Peyer's patch (tissue), 4 donors: Measurements from ENCODE around the gene FOXL2. TPM values are rescaled to one million over a fixed set of nuclear protein-coding genes. Genes with fewer than 3 reads are reported as not detected.
A peak's percentile ranks its signal among the peaks of the same experiment; 100 is the strongest.

ENCODE experiments used
- DNase-seq, 3 donors: peaks; one replicate each; pipeline ENCODE4 v3.0.0-alpha.2; 2017 to 2019
- H3K27ac ChIP-seq, 4 donors: fragments of 200-600 bp; sonication (generic); one replicate each; pipeline ENCODE4 v1.5.1; 2016 to 2019
- H3K27me3 ChIP-seq, 2 donors: fragments of 200-600 bp; sonication (generic); one replicate each; pipeline ENCODE4 v1.5.1; 2019
- H3K36me3 ChIP-seq, 3 donors: fragments of 200-600 bp; sonication (generic); one replicate each; pipeline ENCODE4 v1.5.1; 2016 to 2019
- H3K4me1 ChIP-seq, 4 donors: fragments of 200-600 bp; sonication (generic); one replicate each; pipeline ENCODE4 v1.5.1; 2016 to 2019
- H3K4me3 ChIP-seq, 4 donors: fragments of 200-600 bp; sonication (generic); 1 replicate in 3 of 4; 2 replicates in 1 of 4; pipeline ENCODE4 v1.5.1; 2016 to 2019; ENCODE audit warnings: mild to moderate bottlenecking in 1 of 4
- H3K9me3 ChIP-seq, 4 donors: fragments of 200-600 bp; sonication (generic); one replicate each; pipeline ENCODE4 v1.5.1; 2016 to 2019; ENCODE audit warnings: mild to moderate bottlenecking in 1 of 4
- POLR2A ChIP-seq, 2 donors: fragments of 450-650 bp; IDR thresholded peaks; one replicate each; pipeline ENCODE4 v1.5.1; 2017; ENCODE audit warnings: antibody characterized with exemption in 2 of 2, mild to moderate bottlenecking in 2 of 2, moderate library complexity in 2 of 2
- total RNA-seq, 4 donors: library from RNA; depleted of rRNA; stranded (reverse); fragments of >200 nt; gene quantifications; one replicate each; pipeline ENCODE4 v1.1.0, GENCODE V29; 2016
- TF ChIP-seq, protein P1 (sequence below), 6 experiments: fragments of 450-650 bp in 4 of 6; fragments of 200-600 bp in 2 of 6; sonication (generic) in 1 of 6; IDR thresholded peaks; one replicate each; pipeline ENCODE4 v1.5.1; 2017 to 2019; ENCODE audit warnings: antibody characterized with exemption in 6 of 6, mild to moderate bottlenecking in 3 of 6, moderate library complexity in 1 of 6

Gene FOXL2
- total RNA-seq, 4 donors from 2014 or later, result not detected

- no peaks in the 10 kb centered on the region for H3K36me3 ChIP-seq
- TF ChIP-seq, protein P1, sequence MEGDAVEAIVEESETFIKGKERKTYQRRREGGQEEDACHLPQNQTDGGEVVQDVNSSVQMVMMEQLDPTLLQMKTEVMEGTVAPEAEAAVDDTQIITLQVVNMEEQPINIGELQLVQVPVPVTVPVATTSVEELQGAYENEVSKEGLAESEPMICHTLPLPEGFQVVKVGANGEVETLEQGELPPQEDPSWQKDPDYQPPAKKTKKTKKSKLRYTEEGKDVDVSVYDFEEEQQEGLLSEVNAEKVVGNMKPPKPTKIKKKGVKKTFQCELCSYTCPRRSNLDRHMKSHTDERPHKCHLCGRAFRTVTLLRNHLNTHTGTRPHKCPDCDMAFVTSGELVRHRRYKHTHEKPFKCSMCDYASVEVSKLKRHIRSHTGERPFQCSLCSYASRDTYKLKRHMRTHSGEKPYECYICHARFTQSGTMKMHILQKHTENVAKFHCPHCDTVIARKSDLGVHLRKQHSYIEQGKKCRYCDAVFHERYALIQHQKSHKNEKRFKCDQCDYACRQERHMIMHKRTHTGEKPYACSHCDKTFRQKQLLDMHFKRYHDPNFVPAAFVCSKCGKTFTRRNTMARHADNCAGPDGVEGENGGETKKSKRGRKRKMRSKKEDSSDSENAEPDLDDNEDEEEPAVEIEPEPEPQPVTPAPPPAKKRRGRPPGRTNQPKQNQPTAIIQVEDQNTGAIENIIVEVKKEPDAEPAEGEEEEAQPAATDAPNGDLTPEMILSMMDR (IDR thresholded peaks at IDR 0.05), result peak in 2 of 6 experiments; percentile 16 to 22
- no peak for TF ChIP-seq POLR2A (IDR thresholded peaks at IDR 0.05)
These were observed 37.0 kb downstream of the FOXL2 start for GRCh38 chr3:138909904-138910303.

DNA sequence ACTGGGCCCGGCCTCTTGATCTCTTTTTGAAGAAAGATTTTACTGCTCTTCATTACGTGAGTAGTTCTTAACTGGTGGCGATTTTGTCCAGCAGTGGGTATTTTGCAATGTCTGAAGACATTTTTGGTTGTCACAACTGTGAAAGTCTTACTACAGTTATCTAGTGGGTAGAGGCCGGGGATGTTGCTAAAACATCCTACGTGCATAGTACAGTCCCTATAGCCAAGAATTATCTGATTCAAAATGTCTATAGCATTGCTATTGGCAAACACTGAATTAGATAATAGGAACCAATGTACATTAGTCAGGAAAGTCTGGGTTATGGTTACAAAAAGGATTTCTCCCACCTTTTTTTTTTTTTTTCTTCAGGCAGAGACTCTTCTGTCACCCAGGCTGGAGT is 38.1 kb downstream of the FOXL2 start:
- Histone ChIP-seq H3K27me3 (no peaks in the 10 kb centered on the region), H3K9me3 (no peaks in the 10 kb centered on the region), H3K36me3 (no peaks in the 10 kb centered on the region), H3K4me3 (no peak overlapping the region), H3K27ac (no peak overlapping the region), H3K4me1 (no peaks in the 10 kb centered on the region)
- DNase-seq, result no peak
- no peak for TF ChIP-seq POLR2A (IDR thresholded peaks at IDR 0.05)
- TF ChIP-seq, protein P1 (IDR thresholded peaks at IDR 0.05), result no peak

More at GRCh38 chr3:138909904-138910303, 37.0 kb downstream of the FOXL2 start:
- H3K27ac ChIP-seq, result no peak overlapping the region
- no peaks in the 10 kb centered on the region for H3K4me1 ChIP-seq
- no peaks in the 10 kb centered on the region for H3K27me3 ChIP-seq
- no peak overlapping the region for H3K4me3 ChIP-seq
- no peak for DNase-seq
- no peaks in the 10 kb centered on the region for H3K9me3 ChIP-seq

DNA sequence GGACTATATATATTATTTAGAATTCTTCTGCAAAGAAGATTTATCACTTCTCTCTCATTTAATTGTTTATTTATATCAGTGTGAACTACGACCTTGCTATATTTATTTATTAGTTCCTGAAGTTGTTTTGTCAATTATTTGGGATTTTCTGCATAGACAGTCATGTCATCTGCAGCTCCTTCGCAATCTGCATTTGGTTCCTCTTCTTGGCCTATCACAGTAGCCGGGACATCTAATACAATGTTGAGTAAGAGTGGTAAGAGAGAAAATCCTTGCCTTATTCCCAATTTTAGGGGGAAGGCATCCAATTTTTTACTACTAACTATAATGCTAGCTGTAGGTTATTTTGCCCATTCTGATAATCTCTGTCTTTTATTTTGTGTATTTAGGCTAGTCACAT is 39.4 kb downstream of the FOXL2 start:
- Histone ChIP-seq H3K4me3 (no peak overlapping the region), H3K36me3 (no peaks in the 10 kb centered on the region), H3K27me3 (no peaks in the 10 kb centered on the region), H3K9me3 (no peaks in the 10 kb centered on the region), H3K4me1 (no peaks in the 10 kb centered on the region), H3K27ac (no peak overlapping the region)
- no peak for TF ChIP-seq POLR2A (IDR thresholded peaks at IDR 0.05)
- TF ChIP-seq, protein P1 (IDR thresholded peaks at IDR 0.05), result no peak
- no peak for DNase-seq

GRCh38 chr3:138902171-138902570 is 44.8 kb downstream of the FOXL2 start:
- Histone ChIP-seq H3K27me3 (no peaks in the 10 kb centered on the region), H3K9me3 (no peaks in the 10 kb centered on the region), H3K4me3 (no peak overlapping the region), H3K4me1 (no peaks in the 10 kb centered on the region), H3K27ac (no peak overlapping the region), H3K36me3 (no peaks in the 10 kb centered on the region)
- TF ChIP-seq, protein P1 (IDR thresholded peaks at IDR 0.05), result no peak
- no peak for TF ChIP-seq POLR2A (IDR thresholded peaks at IDR 0.05)
- no peak for DNase-seq

DNA sequence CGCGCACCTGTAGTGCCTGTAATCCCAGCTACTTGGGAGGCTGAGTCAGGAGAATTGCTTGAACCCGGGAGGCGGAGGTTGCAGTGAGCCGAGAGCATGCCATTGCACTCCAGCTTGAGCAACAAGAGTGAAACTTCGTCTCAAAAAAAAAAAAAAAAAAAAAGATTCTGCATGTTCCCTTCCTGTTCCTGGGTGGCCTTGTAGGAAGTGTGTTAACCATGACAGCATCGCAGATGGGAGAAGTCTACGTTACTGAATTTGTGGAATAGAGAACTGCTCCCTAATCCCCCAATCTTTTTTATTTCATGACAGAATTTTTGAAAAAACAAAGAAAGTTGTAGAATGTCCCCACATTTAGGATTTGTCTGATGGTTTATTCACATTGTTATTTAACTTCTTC is 45.4 kb downstream of the FOXL2 start:
- no peak for TF ChIP-seq POLR2A (IDR thresholded peaks at IDR 0.05)
- TF ChIP-seq, protein P1 (IDR thresholded peaks at IDR 0.05), result no peak
- no peaks in the 10 kb centered on the region for H3K36me3 ChIP-seq
- no peaks in the 10 kb centered on the region for H3K27me3 ChIP-seq
- no peak overlapping the region for H3K27ac ChIP-seq
- no peaks in the 10 kb centered on the region for H3K9me3 ChIP-seq
- H3K4me3 ChIP-seq, result no peak overlapping the region
- DNase-seq, result no peak
- no peaks in the 10 kb centered on the region for H3K4me1 ChIP-seq
